ENCODE results near the gene OBP2A. TPM values are rescaled to one million over a fixed set of nuclear protein-coding genes. Genes with fewer than 3 reads are reported as not detected.

The OBP2A gene
- total RNA-seq, 1 experiment from 2014 or later, result not detected

- peaks cover 9% of the 10 kb centered on the region; the same call in 1 of the 2 replicates for H3K9me3 ChIP-seq
- H3K27me3 ChIP-seq (replicated peaks; ENCODE audit: control insufficient read depth, insufficient read depth, low read length), result no peaks in the 10 kb centered on the region
- no peak overlapping the region for H3K4me3 ChIP-seq (ENCODE audit: low read depth, low read length)
- H3K27me3 Mint-ChIP-seq (ENCODE audit: insufficient read depth, unreplicated experiment), result peaks cover 3% of the 10 kb centered on the region
- no peak overlapping the region for H3K4me3 Mint-ChIP-seq (ENCODE audit: unreplicated experiment)
- no peak for DNase-seq
- peaks cover 3% of the 10 kb centered on the region; the same call in 1 of the 2 replicates for H3K4me1 ChIP-seq
- peaks cover 6% of the 10 kb centered on the region for H3K4me1 Mint-ChIP-seq (ENCODE audit: low read depth, unreplicated experiment)
- ChIA-PET POLR2A (no interaction called here), CTCF (no interaction called here)
- no peaks in the 10 kb centered on the region for H3K36me3 Mint-ChIP-seq (ENCODE audit: insufficient read depth, unreplicated experiment)
- no TSS peak for BruUV-seq (replicated peaks)
- H3K9me3 Mint-ChIP-seq (ENCODE audit: unreplicated experiment), result no peaks in the 10 kb centered on the region
- no peak overlapping the region for H3K27ac Mint-ChIP-seq (ENCODE audit: unreplicated experiment)
- H3K36me3 ChIP-seq (ENCODE audit: control insufficient read depth, insufficient read depth, low read length), result no peaks in the 10 kb centered on the region
- TF ChIP-seq CTCF (IDR thresholded peaks at IDR 0.05; ENCODE audit: insufficient read depth in 1 of 2, low read depth in 1 of 2, low read length in 1 of 2, severe bottlenecking in 1 of 2, unreplicated experiment in 1 of 2), result no peak
- intact Hi-C loops (cut with micrococcal nuclease; ENCODE audit: unreplicated experiment), result no loop called here
Measured at GRCh38 chr9:135562235-135562745, 16.4 kb downstream of the OBP2A start.

DNA sequence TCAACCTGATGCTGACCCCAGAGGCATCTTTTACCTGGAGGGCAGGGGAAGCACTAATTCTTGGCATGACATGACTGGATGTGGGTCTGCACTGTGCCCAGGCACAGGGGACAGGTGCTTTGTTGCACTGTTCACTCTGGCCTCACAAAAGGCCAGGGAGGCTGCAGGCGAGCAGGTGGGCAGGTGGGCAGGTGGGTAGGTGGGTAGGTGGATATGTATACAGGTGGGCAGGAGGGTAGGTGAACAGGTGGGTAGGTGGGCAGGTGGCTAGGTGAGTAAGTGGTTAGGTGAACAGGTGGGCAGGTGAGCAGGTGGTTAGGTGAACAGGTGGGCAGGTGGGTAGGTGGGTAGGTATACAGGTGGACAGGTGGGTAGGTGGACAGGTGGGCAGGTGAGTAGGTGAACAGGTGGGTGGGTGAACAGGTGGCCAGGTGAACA is 17.1 kb downstream of the OBP2A start:
- TF ChIP-seq CTCF (IDR thresholded peaks at IDR 0.05; ENCODE audit: insufficient read depth in 1 of 2, low read depth in 1 of 2, low read length in 1 of 2, severe bottlenecking in 1 of 2, unreplicated experiment in 1 of 2), result no peak
- BruUV-seq (replicated peaks), result no TSS peak
- Mint-ChIP-seq H3K36me3 (ENCODE audit: insufficient read depth, unreplicated experiment) (no peaks in the 10 kb centered on the region), H3K4me1 (ENCODE audit: low read depth, unreplicated experiment) (peaks cover 6% of the 10 kb centered on the region), H3K9me3 (ENCODE audit: unreplicated experiment) (no peaks in the 10 kb centered on the region), H3K27me3 (ENCODE audit: insufficient read depth, unreplicated experiment) (peaks cover 3% of the 10 kb centered on the region), H3K4me3 (ENCODE audit: unreplicated experiment) (no peak overlapping the region), H3K27ac (ENCODE audit: unreplicated experiment) (no peak overlapping the region)
- Histone ChIP-seq H3K4me3 (ENCODE audit: low read depth, low read length) (no peak overlapping the region), H3K27me3 (replicated peaks; ENCODE audit: control insufficient read depth, insufficient read depth, low read length) (no peaks in the 10 kb centered on the region), H3K4me1 (peaks cover 3% of the 10 kb centered on the region; the same call in 1 of the 2 replicates), H3K36me3 (ENCODE audit: control insufficient read depth, insufficient read depth, low read length) (no peaks in the 10 kb centered on the region), H3K9me3 (peaks cover 9% of the 10 kb centered on the region; the same call in 1 of the 2 replicates)
- POLR2A ChIA-PET, result no interaction called here
- no peak for DNase-seq
- intact Hi-C loops (cut with micrococcal nuclease; ENCODE audit: unreplicated experiment), result no loop called here
- CTCF ChIA-PET, result no interaction called here

DNA sequence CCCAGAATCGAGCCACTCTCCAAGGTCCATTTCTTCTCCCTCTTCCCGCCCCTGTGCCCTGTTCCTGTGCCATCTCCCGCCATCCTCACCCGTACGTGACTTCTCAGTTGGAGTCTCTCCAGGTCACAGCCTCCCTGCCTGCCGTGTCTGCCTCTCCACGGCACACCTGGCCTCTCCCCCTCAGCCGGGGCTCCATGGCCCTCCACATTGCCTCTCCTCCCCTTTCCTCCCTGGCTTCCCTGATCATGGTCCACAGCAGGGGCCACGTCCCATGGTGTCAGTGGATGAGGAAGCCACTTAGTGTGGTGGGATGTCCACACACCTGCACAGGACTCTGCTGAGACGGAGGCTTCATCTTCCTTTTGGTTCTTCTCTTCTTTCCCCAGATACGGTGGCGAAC is 17.9 kb downstream of the OBP2A start:
- Histone ChIP-seq H3K36me3 (ENCODE audit: control insufficient read depth, insufficient read depth, low read length) (no peaks in the 10 kb centered on the region), H3K4me1 (peaks cover 3% of the 10 kb centered on the region; the same call in 1 of the 2 replicates), H3K9me3 (peaks cover 9% of the 10 kb centered on the region; the same call in 1 of the 2 replicates), H3K27me3 (replicated peaks; ENCODE audit: control insufficient read depth, insufficient read depth, low read length) (no peaks in the 10 kb centered on the region), H3K4me3 (ENCODE audit: low read depth, low read length) (no peak overlapping the region)
- peaks cover 6% of the 10 kb centered on the region for H3K4me1 Mint-ChIP-seq (ENCODE audit: low read depth, unreplicated experiment)
- BruUV-seq (replicated peaks), result no TSS peak
- no peak overlapping the region for H3K4me3 Mint-ChIP-seq (ENCODE audit: unreplicated experiment)
- CTCF ChIA-PET, result no interaction called here
- H3K36me3 Mint-ChIP-seq (ENCODE audit: insufficient read depth, unreplicated experiment), result no peaks in the 10 kb centered on the region
- no peak overlapping the region for H3K27ac Mint-ChIP-seq (ENCODE audit: unreplicated experiment)
- TF ChIP-seq CTCF (IDR thresholded peaks at IDR 0.05; ENCODE audit: insufficient read depth in 1 of 2, low read depth in 1 of 2, low read length in 1 of 2, severe bottlenecking in 1 of 2, unreplicated experiment in 1 of 2), result no peak
- POLR2A ChIA-PET, result no interaction called here
- DNase-seq, result no peak
- H3K9me3 Mint-ChIP-seq (ENCODE audit: unreplicated experiment), result no peaks in the 10 kb centered on the region
- intact Hi-C loops (cut with micrococcal nuclease; ENCODE audit: unreplicated experiment), result no loop called here
- peaks cover 3% of the 10 kb centered on the region for H3K27me3 Mint-ChIP-seq (ENCODE audit: insufficient read depth, unreplicated experiment)
